Bone marrow (tissue), 2 donors: Measurements from ENCODE around the gene ARHGAP32.
"Not testable (repeated sequence)": the region's sequence is repeated elsewhere in the genome, so short reads cannot be mapped to it uniquely, and the experiment has no call there.

Experiments used
- DNase-seq, 2 donors: peaks; one replicate each; lab custom pipeline; 2025; lab: John Stamatoyannopoulos, UW

The ARHGAP32 gene

DNA sequence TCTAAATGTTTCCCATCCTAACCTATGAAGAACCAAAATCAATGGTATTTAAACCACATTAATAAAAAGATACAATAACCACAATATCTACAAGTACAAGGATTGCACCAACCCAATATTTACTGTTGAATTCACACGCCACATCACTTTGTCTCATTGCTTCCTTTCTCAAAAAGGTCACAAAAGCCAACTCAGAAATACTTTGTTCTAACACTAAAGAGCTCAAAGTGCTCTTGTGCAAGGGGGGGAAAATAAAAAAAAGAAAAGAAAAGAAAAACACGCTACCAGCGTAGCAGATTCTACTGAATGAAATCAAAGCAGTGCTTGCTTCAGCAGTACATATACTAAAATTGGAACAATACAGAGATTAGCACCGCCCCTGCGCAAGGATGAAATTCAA is 10.5 kb upstream of the ARHGAP32 start:
- no peak for DNase-seq

- no peak for DNase-seq
Measured at GRCh38 chr11:129195682-129196081, 3.6 kb upstream of the ARHGAP32 start.

DNA sequence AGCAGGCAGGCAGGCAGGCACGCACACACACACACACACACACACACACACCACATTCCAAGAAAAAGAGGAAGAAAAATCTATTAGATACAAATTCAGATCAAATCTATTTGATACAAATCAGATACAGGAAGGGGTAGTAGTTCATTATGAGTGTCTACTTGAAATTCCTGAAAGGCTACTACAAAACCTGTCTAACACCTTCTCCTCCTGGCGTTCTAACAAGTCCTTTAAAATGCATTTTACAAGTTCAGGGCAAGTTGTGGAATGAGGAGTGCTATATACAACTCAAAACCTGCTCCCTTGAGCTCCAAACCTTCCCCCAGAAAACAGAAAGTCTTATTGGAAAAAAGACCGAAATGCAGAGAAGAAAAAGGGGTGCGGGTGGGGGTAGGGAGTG is 476 bp downstream of the ARHGAP32 start:
- no peak for DNase-seq

DNA sequence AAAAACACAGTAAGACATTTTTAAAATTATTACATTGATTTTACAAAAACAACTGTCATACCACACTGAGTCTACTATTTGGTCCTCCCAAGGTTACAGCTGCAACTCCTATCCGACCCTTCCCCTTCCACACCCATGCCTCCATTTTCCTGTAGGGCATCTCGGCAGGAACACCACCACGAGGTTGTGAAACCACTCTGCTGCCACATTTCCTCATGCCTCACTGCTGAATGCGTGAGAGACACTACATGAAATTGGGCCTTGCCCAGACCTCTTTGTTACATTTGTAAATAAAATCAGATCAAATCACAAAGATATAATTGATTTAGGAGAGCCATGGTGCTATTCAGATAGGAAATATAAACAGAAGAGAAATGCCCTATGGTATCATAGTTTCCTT is 2.0 kb downstream of the ARHGAP32 start:
- no peak for DNase-seq

DNA sequence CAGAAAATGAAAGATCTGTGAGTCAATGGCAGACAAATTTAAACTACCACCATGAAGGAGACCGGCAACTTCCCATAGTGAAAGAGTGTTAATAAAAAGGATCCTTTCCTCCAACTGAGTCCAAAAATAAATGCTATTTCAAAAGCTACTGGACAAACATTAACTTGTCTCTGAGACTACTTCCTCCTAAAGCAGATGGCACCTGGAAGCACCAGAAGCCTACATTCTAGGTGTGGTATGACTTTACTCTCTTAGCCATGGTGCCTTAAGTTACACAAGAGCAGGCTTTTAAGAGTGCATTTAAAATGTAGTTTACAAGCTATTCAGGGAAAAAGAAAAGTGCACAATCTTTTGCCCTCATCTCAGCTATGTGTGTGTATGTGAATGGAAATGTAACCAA is 2.5 kb downstream of the ARHGAP32 start:
- no peak for DNase-seq

DNA sequence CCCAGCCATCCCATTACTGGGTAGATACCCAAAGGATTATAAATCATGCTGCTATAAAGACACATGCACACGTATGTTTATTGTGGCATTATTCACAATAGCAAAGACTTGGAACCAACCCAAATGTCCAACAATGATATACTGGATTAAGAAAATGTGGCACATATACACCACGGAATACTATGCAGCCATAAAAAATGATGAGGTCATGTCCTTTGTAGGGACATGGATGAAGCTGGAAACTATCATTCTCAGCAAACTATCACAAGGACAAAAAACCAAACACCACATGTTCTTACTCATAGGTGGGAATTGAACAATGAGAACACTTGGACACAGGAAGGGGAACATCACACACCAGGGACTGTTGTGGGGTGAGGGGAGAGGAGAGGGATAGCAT is 7.0 kb downstream of the ARHGAP32 start:
- DNase-seq, result not testable (repeated sequence)

DNA sequence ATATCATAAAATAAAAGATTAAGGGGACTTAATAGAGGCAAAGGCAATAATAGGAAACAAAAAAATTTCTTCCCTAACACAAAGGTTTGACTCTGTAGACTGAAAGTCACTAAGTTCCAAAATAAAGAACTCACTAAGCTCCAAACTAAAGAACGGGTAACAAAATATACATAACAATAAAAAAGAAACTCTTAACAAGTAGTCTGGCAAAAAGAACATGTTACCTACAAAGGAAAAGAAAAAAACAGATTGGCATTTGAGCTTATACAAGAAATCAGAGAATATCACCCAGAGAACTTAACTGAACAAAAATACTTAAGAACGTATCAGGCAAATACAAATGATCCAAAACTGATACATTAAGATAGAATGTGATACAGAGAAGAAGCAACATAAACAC is 7.5 kb downstream of the ARHGAP32 start:
- DNase-seq, result no peak

DNA sequence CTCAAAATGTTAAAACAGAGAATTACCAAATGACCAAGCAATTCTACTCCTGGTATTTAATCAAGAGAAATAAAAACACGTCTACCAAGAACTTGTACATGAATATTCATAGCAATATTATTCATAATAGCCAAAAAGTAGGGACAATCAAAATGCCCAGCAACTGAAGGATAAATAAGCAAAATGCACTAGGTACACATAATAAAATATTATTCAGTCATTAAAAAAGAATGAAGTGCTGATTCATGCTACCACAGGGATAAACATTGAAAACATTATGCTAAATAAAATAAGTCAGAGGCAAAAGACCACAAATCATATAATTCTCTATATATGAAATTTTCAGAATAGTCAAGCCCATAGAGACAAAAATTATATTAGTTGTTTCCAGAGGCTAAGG is 24.8 kb downstream of the ARHGAP32 start:
- DNase-seq, result no peak

DNA sequence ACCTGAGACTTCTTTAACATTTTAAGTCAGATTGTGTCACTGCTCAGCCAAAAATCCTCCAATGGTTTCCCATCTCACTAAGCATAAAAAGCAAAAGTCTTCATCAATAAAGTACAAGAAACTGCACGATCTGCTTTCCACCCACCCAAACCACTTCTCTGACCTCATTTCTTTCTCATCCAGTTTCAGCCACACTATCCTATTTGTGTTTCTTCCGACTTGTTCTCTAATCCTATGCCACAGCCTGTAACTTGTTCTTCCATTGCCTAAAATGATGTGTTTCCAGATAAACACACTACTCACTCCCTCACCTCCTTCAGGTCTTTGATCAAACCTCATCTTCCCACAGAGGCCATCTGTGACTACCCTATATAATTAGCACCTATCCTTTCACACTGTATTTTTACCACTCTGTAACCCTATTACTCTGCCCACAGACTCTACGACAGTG is 28.4 kb downstream of the ARHGAP32 start:
- no peak for DNase-seq

DNA sequence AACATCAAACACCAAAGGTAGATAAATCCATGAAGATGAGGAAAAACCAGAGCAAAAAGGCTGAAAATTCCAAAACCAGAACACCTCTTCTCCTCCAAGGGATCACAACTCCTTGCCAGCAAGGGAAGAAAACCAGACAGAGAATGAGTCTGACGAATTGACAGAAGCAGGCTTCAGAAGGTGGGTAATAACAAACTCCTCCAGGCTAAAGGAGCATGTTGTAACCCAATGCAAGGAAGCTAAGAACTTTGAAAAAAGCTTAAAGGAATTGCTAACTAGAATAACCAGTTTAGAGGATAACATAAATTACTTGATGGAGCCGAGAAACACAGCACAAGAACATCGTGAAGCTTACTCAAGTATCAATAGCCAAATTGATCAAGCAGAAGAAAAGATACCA is 35.0 kb downstream of the ARHGAP32 start:
- DNase-seq, result not testable (repeated sequence)

- DNase-seq, result no peak
Measured at GRCh38 chr11:129155745-129156144, 36.4 kb downstream of the ARHGAP32 start.

DNA sequence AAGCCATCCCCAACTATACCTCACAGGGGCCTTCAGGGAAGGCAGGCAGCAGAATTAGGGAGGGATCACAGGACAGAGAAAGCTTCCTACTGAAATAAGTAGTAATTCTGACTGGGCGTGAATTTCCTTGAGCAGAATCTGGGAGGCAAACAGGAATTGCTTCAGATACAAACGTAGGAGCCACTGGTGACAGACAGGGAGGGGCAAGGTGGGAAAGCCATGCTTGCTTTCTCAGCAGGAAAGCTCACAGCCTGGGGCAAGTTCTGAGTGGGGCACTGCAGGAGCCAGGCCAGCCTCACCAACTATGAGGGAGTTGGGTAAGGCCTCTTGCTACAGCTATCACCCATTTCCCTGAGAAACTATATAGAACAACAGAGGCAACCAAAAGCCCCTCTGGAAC is 43.6 kb downstream of the ARHGAP32 start:
- no peak for DNase-seq

DNA sequence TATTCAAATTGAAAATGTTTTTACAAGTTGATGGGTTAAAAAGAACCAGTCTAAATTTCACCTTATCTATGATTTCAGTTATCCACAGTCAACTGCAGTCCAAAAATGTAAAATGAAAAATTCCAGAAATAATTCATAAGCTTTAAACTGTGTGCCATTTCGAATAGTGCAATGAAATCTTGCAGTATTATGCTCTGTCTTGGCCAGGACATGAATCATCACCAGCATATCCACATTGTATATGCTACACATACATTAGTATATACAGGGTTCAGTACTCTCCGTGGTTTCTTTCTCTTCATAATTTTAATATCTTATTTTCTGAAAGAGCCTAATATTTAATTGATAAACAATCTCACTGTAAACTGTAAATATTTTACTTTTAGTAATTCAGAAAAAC is 45.9 kb downstream of the ARHGAP32 start:
- DNase-seq, result no peak

DNA sequence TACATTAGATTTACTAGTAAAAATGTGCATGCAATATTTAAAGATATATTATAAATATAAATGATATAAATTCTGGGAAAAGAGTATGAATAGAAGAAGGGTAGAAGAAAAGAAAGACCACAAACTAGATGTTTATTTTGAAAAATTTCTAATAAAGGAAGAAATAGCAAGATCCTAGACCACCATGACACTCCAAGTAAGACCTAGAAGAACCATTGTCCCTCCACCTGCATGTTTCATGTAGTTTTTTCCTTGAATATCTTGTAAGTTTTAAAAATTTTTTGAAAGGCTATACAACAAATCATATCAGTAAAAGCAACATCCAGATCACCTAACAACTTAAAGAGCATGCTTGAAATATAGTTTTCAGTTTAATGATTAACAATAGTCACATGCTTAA is 46.8 kb downstream of the ARHGAP32 start:
- DNase-seq, result no peak

DNA sequence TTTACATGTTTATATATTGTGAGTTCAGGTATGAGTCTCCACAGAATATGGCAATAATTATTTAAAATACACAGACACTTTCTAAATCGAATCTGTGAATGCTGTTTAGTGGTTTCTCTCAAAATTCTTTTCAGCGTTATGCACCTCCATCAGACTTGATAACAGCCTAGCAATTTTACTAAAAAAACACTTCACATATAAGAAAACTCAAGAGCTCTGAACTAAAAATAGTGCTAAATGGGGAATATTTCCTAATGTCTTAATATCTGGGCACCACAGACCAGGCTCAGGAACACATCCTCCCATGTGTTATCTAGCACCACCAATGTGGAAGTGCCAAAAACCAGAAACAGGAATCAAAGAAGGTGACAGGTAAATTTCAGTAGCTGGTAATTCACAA is 47.9 kb downstream of the ARHGAP32 start:
- no peak for DNase-seq

GRCh38 chr11:129143335-129143734 is 48.8 kb downstream of the ARHGAP32 start:
- DNase-seq, result peak in 1 of 2 donors; percentile 11

DNA sequence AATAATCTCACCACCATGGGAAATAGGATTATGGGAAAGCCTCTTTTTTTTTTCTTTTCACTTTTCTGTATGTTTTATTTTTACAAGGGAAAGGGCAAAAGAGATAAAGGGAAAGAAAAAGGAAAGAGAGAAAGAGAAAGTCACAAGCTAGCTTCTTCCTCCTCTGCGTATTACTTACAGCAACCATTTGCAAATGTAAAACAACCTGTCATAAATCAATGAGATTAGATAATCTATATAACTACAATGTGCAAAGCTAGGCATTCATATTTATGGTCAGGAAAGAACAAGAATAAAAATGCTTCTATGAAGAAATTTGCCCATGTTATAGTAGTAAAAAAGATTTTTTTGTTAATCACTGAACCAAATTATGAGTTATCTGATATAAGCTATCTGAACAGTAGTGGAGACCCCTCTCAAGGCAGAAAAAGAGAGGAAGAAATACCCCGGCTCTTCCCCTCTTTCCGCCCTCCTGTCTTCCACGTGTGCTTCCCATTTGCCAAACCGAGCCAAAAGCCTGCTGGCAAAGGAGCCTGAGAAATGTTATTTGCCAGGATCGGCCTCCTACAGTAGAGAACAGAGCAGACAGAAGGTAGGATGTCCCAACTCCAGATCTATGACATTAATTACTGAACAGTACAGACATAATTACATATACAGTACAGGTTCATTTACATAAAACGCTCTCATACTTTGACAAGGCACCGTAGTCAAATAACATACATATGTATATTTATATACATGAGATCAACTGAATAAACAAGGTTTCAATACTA is 50.2 kb downstream of the ARHGAP32 start:
- no peak for DNase-seq

- DNase-seq, result no peak
Measured at GRCh38 chr11:129131316-129131715, 60.8 kb downstream of the ARHGAP32 start.

DNA sequence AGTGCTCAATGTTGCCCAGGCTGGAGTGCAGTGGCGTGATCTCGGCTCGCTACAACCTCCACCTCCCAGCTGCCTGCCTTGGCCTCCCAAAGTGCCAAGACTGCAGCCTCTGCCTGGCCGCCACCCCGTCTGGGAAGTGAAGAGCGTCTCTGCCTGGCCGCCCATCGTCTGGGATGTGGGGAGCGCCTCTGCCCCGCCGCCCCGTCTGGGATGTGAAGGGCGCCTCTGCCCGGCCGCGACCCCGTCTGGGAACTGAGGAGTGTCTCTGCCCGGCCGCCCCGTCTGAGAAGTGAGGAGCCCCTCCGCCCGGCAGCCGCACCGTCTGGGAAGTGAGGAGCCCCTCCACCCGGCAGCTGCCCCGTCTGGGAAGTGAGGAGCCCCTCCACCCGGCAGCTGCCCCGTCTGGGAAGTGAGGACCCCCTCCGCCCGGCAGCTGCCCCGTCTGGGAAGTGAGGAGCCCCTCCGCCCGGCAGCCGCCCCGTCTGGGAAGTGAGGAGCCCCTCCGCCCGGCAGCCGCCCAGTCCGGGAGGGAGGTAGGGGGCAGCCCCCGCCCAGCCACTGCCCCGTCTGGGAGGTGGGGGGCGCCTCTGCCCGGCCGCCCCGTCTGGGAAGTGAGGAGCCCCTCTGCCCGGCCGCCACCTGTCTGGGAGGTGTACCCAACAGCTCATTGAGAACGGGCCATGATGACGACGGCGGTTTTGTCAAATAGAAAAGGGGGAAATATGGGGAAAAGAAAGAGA is 63.1 kb downstream of the ARHGAP32 start:
- not testable (repeated sequence) for DNase-seq

- DNase-seq, result no peak
Measured at GRCh38 chr11:129119036-129119435, 73.1 kb downstream of the ARHGAP32 start.

GRCh38 chr11:129117595-129118350 is 74.4 kb downstream of the ARHGAP32 start:
- peak in 1 of 2 donors; percentile 31 for DNase-seq
